IPS DF 6.9 (cell line): ENCODE data around the gene CSGALNACT2.

ENCODE experiments used
- DNase-seq: peaks from one replicate; pipeline ENCODE4 v3.0.0-alpha.2; 2013; ENCODE audit warnings: low read depth, low spot score
- H3K27ac ChIP-seq: one replicate; pipeline ENCODE4 v1.5.1; 2013; ENCODE audit warnings: low read length, control low read depth
- H3K27me3 ChIP-seq: 2 replicates; pipeline ENCODE4 v1.6.1; 2013; ENCODE audit warnings: mild to moderate bottlenecking, low read length; ENCODE audit not compliant: control insufficient read depth, insufficient read depth
- H3K36me3 ChIP-seq: 2 replicates; pipeline ENCODE4 v1.6.1; 2013; ENCODE audit warnings: low read length; ENCODE audit not compliant: control insufficient read depth, insufficient read depth
- H3K4me1 ChIP-seq: 2 replicates; pipeline ENCODE4 v1.6.1; 2013; ENCODE audit warnings: low read length; ENCODE audit not compliant: control insufficient read depth, insufficient read depth
- H3K4me3 ChIP-seq: 2 replicates; pipeline ENCODE4 v1.5.1; 2013; ENCODE audit warnings: mild to moderate bottlenecking, low read length
- H3K9me3 ChIP-seq: 2 replicates; pipeline ENCODE4 v1.6.1; 2013; ENCODE audit warnings: low read length, inconsistent platforms; ENCODE audit not compliant: control insufficient read depth, insufficient read depth
- WGBS: extraction: QIAGEN DNeasy Blood & Tissue Kit; methylation state at CpG from one replicate; pipeline ENCODE4 v1.1.7; 2013; ENCODE audit warnings: mixed read lengths, missing lambda C conversion rate; ENCODE audit not compliant: insufficient read length, insufficient coverage; 5-methylcytosine and 5-hydroxymethylcytosine counted together

The CSGALNACT2 gene

DNA sequence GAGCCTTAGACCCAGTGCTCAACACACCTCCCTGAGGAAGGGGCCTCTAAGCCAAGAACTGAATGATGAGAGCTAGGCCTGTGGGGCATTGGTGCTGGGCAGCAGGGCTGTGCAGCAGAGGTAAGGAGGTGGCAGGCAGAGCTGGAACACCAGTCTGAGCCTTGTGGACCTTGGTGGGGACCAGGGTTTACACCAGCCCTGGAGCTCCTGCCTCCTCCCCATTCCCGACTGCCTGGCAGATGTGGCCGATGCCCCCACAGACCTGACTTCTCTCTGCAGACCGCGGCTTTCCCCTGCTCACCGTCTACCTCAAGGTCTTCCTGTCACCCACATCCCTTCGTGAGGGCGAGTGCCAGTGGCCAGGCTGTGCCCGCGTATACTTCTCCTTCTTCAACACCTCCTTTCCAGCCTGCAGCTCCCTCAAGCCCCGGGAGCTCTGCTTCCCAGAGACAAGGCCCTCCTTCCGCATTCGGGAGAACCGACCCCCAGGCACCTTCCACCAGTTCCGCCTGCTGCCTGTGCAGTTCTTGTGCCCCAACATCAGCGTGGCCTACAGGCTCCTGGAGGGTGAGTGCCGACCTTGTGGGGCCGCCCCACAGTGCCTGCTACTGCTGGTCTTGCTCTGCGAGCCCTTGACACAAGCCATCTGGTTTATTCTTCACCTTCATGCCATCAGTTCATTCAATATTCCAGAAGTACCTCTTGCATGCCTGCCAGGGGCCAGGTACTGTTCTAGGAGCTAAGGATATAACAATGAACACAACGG is 36.0 kb upstream of the CSGALNACT2 start:
- WGBS = no CpG with 5 or more reads among the region's 19 CpGs
- H3K27me3 ChIP-seq = peaks cover 2% of the 10 kb centered on the region; the same call in 1 of the 2 replicates
- H3K4me1 ChIP-seq = no peaks in the 10 kb centered on the region; the same call in 1 of the 2 replicates
- H3K4me3 ChIP-seq = no peak overlapping the region
- no peaks in the 10 kb centered on the region; the same call in 1 of the 2 replicates for H3K36me3 ChIP-seq
- no peak for DNase-seq
- no peaks in the 10 kb centered on the region for H3K9me3 ChIP-seq
- H3K27ac ChIP-seq = no peak overlapping the region

DNA sequence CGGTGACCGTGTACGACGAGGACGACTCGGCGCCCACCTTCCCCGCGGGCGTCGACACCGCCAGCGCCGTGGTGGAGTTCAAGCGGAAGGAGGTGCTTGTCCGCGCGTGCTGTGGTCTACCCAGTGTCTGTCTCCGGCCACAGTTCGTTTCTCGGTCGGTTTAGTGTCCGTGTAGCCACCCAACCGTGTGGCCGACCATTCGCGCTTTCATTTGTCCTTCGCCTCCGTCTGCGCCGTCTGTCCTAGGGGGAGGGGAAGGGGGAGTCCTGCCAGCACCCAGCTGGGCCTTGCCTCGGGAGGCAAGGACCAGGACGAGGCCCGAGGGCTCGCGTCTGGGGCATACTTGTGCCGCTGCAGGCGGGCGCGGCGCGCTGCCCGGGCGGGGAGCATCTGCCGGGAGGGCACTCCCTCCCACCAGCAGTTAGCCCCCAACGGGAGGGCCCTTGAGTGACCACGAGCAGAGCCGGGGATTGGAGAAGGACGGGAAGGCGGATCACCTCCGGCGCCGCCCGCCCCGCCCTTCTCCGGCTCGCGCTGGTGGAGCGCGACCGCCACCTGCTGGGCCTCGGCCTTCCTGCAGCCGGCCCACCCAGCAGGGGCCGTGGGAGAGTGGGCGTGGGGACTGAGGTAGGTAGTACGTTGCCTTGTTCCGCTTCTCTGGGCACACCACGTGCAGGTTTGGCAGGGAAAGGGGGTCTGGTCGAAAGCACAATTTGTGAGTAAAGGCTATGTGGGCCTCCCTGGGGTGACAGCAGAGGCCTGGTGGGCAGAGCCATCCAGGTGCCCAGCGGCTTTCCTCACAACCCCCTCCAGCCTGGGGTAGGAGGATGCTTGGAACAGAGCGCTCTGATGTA is 32.9 kb upstream of the CSGALNACT2 start:
- H3K9me3 ChIP-seq = no peaks in the 10 kb centered on the region
- WGBS = no CpG with 5 or more reads among the region's 71 CpGs
- H3K4me1 ChIP-seq = no peaks in the 10 kb centered on the region; the same call in 1 of the 2 replicates
- peak; percentile 52 for DNase-seq
- peak overlapping the region; percentile 46; the same call in 1 of the 2 replicates for H3K4me3 ChIP-seq
- no peaks in the 10 kb centered on the region; the same call in 1 of the 2 replicates for H3K36me3 ChIP-seq
- H3K27me3 ChIP-seq = peaks cover 2% of the 10 kb centered on the region; the same call in 1 of the 2 replicates
- no peak overlapping the region for H3K27ac ChIP-seq

DNA sequence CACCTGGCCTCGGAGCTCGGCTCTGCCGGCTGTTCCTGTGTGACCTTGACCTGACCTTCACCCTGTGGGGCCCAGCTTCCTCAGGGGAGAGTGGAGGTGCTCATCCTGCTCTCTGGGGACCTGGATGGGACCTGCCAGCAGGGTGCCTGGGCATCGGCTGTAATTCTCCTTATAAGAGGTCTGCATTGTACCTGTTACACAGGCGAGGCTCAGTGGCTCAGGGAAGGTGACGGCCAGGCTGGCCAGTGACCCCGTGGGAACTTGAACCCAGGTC is 32.4 kb upstream of the CSGALNACT2 start:
- H3K36me3 ChIP-seq = no peaks in the 10 kb centered on the region; the same call in 1 of the 2 replicates
- no peak overlapping the region for H3K4me3 ChIP-seq
- no peaks in the 10 kb centered on the region for H3K9me3 ChIP-seq
- WGBS = no CpG with 5 or more reads among the region's 7 CpGs
- peaks cover 2% of the 10 kb centered on the region; the same call in 1 of the 2 replicates for H3K27me3 ChIP-seq
- no peak overlapping the region for H3K27ac ChIP-seq
- no peaks in the 10 kb centered on the region; the same call in 1 of the 2 replicates for H3K4me1 ChIP-seq
- DNase-seq = no peak

DNA sequence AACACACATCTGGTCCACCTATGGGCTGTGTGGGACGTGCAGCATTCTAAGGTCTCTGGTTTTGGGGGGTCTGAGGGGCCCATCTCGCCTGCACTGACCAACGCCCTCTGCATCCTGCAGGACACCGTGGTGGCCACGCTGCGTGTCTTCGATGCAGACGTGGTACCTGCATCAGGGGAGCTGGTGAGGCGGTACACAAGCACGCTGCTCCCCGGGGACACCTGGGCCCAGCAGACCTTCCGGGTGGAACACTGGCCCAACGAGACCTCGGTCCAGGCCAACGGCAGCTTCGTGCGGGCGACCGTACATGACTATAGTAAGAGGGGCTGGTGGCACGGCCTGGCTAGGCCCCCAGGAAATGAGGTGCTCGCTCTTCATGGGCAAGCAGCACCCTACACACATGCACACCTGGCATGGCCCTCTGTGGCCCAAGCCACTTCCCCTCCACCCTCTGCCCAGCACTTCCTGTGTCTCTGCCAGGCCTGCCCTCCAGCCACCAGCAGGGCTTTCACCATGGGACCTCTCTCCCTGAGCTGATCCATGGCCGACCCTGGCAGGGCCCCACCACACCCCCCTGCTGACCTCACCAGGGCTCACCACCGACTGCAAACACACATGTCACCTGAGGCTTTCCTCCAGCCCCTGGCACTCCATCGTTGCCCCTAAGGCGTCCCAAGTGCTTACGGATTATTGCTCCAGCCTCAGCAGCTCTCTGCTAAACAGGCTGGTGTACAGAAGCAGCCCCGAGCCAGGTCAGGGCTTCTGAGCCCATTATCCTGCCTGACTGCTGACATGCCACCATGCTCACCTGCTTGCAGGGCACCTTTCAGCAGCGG is 31.8 kb upstream of the CSGALNACT2 start:
- H3K4me3 ChIP-seq = no peak overlapping the region
- no peaks in the 10 kb centered on the region; the same call in 1 of the 2 replicates for H3K4me1 ChIP-seq
- WGBS = no CpG with 5 or more reads among the region's 28 CpGs
- no peaks in the 10 kb centered on the region; the same call in 1 of the 2 replicates for H3K36me3 ChIP-seq
- DNase-seq = no peak
- H3K27me3 ChIP-seq = peaks cover 2% of the 10 kb centered on the region; the same call in 1 of the 2 replicates
- no peak overlapping the region for H3K27ac ChIP-seq
- H3K9me3 ChIP-seq = no peaks in the 10 kb centered on the region

DNA sequence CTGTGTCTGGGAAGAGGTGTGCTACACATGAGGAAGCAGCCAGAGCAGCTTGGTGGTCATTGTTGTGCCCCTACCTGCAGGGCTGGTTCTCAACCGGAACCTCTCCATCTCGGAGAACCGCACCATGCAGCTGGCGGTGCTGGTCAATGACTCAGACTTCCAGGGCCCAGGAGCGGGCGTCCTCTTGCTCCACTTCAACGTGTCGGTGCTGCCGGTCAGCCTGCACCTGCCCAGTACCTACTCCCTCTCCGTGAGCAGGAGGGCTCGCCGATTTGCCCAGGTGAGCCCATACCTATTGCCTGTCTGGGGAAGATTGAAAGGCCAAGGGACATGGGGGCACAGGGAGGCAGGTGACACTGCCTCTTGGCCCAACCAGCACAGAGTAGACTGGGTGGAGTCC is 29.3 kb upstream of the CSGALNACT2 start:
- no CpG with 5 or more reads among the region's 12 CpGs for WGBS
- peaks cover 2% of the 10 kb centered on the region; the same call in 1 of the 2 replicates for H3K27me3 ChIP-seq
- no peaks in the 10 kb centered on the region for H3K9me3 ChIP-seq
- no peak overlapping the region for H3K27ac ChIP-seq
- no peak overlapping the region for H3K4me3 ChIP-seq
- H3K4me1 ChIP-seq = no peaks in the 10 kb centered on the region; the same call in 1 of the 2 replicates
- no peak for DNase-seq
- no peaks in the 10 kb centered on the region; the same call in 1 of the 2 replicates for H3K36me3 ChIP-seq

DNA sequence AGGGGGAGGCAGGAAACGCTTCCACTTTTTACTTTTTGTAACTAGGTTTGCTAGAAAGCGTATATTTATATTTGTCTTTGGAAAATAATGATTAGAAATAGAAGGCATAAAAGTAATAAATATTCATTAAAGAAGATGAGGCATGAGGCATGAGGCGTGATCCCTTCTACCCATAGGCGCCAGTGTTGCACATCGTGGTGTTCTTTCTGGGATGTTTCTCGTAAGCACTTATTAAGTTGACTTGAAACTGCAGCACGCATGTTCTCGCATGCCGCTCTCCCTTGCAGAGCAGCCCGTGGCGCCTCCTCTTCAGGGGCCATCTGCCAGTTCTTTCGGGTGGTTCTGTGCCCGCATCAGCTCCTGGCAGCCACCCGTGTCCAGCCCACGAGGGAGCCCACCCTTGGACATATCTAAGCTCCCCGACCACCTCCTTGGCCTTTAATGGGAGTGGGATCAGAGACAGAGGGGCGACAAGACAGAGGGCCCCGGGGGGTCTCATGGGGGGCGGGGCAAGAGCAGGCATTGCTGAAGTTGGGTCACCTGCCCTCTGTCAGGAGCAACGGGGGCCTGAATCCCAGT is 28.5 kb upstream of the CSGALNACT2 start:
- Histone ChIP-seq H3K4me1 (no peaks in the 10 kb centered on the region; the same call in 1 of the 2 replicates), H3K27ac (no peak overlapping the region), H3K27me3 (no peaks in the 10 kb centered on the region; the same call in 1 of the 2 replicates), H3K4me3 (no peak overlapping the region), H3K36me3 (no peaks in the 10 kb centered on the region; the same call in 1 of the 2 replicates), H3K9me3 (no peaks in the 10 kb centered on the region)
- WGBS = no CpG with 5 or more reads among the region's 20 CpGs
- no peak for DNase-seq

DNA sequence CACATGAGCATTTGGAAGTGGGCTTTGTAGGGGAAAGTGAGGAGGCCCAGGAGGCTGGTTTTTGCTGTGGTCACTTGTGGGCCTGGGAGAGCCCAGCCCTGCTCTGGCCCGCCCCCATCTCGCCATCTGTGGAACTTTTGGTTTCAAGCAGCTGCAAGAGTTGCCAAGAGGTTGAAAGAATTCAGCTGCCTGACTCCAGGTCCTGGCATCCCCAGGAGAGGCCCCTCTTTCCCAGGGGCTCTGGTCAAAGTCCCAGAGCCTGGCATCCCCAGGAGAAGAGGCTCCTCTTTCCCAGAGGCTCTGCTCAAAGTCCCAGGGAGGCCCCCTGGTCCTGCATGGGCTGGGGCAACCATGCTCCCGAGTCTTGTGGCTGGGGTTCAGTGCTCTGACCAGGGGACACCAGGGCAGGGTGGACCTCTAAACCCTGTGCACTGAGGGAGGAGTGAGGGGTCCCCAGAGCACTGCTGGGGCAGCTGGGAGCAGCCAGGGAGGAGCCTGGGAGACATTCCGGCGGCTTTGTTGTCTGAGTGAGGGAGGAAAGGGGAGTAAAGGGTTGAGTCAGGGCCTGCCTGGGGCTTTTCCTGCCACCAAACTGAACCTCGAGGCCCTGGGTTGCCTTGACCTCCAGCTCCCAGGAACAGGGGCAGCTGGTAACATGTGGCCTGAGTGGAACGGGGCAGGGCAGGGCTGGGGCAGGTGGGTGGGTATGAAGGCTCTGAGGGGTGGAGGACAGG is 27.7 kb upstream of the CSGALNACT2 start:
- no peak for DNase-seq
- H3K27ac ChIP-seq = no peak overlapping the region

DNA sequence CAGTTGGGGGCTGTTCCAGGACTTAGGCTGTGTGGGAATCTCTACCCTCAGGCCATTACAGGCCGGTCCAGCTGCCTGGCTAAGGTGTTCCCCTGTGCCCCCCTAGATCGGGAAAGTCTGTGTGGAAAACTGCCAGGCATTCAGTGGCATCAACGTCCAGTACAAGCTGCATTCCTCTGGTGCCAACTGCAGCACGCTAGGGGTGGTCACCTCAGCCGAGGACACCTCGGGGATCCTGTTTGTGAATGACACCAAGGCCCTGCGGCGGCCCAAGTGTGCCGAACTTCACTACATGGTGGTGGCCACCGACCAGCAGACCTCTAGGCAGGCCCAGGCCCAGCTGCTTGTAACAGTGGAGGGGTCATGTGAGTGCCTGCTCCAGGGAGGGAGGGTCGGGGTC is 27.1 kb upstream of the CSGALNACT2 start:
- Histone ChIP-seq H3K27ac (no peak overlapping the region), H3K27me3 (no peaks in the 10 kb centered on the region), H3K4me3 (no peak overlapping the region), H3K36me3 (no peaks in the 10 kb centered on the region), H3K4me1 (no peaks in the 10 kb centered on the region), H3K9me3 (no peaks in the 10 kb centered on the region)
- DNase-seq = no peak
- no CpG with 5 or more reads among the region's 11 CpGs for WGBS

More for the DNA sequence above, 27.7 kb upstream of the CSGALNACT2 start:
- WGBS = no CpG with 5 or more reads among the region's 7 CpGs
- H3K4me3 ChIP-seq = no peak overlapping the region
- no peaks in the 10 kb centered on the region for H3K9me3 ChIP-seq
- no peaks in the 10 kb centered on the region for H3K36me3 ChIP-seq
- no peaks in the 10 kb centered on the region for H3K27me3 ChIP-seq
- no peaks in the 10 kb centered on the region for H3K4me1 ChIP-seq

DNA sequence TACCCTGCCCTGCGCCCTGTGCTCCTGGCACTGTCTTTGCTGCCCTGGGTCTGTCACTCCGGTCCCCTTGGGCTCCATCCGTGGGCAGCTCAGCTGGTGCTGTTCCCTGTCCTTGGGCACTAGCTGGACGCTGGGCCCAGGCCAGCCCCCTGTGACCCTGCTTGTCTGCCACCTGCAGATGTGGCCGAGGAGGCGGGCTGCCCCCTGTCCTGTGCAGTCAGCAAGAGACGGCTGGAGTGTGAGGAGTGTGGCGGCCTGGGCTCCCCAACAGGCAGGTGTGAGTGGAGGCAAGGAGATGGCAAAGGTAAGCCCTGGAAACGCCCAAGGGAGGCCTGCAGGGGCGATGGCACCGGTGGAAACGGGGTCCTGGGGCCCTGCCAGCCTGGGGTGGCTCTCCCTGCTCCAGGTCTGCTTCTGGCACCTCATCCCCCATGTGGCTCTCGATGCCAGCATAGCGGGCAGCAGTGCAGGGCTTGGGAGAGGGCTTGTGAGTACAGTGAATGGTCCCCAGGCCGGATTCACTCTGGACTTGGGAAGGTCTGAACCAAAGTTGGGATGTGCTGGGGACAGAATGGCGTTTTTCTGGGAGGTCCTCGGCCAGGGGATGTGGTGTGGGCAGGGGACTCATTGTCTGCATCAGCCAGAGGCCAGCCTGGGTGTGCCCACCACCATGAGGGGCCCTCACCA is 26.2 kb upstream of the CSGALNACT2 start:
- no peak overlapping the region for H3K27ac ChIP-seq
- WGBS = no CpG with 5 or more reads among the region's 17 CpGs
- H3K9me3 ChIP-seq = no peaks in the 10 kb centered on the region
- H3K36me3 ChIP-seq = no peaks in the 10 kb centered on the region
- H3K27me3 ChIP-seq = no peaks in the 10 kb centered on the region
- DNase-seq = no peak
- no peaks in the 10 kb centered on the region for H3K4me1 ChIP-seq
- H3K4me3 ChIP-seq = no peak overlapping the region
